ENCODE measurements around the gene TNFRSF13B. TPM values are rescaled to one million over a fixed set of nuclear protein-coding genes. Genes with fewer than 3 reads are reported as not detected.

The TNFRSF13B gene
- total RNA-seq, 1 experiment from 2014 or later, result not detected

DNA sequence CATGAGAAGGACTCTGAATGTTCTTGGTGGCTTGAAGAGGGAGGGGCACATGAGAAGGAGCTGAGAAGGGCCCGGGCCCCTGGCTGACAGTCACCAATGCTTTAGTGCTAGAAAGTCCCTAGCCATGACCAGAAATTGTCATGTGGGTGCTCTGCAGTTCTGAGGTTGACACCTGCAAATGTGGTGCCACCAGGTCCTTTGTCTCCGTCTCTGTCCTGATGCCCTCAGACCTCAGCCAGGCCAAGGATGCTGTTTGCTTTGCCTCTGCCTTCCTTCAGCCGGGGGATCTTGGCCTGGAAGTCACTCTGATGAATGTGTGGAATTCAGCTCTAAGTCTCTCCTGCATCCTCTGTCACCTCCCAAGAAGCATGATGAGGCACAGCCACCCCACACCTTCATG lies 63.6 kb downstream of the TNFRSF13B start:
- Histone ChIP-seq H3K4me2 (ENCODE audit: low read length) (no peak overlapping the region), H3K9ac (ENCODE audit: low read length) (no peak overlapping the region), H3K79me2 (ENCODE audit: insufficient read depth, low read length) (no peaks in the 10 kb centered on the region), H4K20me1 (ENCODE audit: insufficient read depth) (no peaks in the 10 kb centered on the region), H3K9me2 (ENCODE audit: insufficient read depth) (no peaks in the 10 kb centered on the region), H3K36me3 (ENCODE audit: control insufficient read depth in 1 of 2, insufficient read depth in 2 of 2, low read length in 2 of 2) (no peaks in the 10 kb centered on the region), H2AFZ (ENCODE audit: low read depth, low read length, poor library complexity, severe bottlenecking) (no peak overlapping the region), H3K4me3 (replicated peaks in 1 of 2; ENCODE audit: low read depth in 1 of 2, low read length in 2 of 2) (no peak overlapping the region), H3K9me3 (ENCODE audit: control insufficient read depth in 1 of 2, insufficient read depth in 1 of 2, low read depth in 1 of 2, low read length in 2 of 2) (no peaks in the 10 kb centered on the region), H3K4me1 (ENCODE audit: control insufficient read depth in 1 of 2, insufficient read depth in 2 of 2, low read length in 2 of 2) (peaks cover 0 to 9% of the 10 kb centered on the region in 2 experiments; a peak in 2 of 4 replicates), H3K27ac (ENCODE audit: low read depth, low read length) (no peak overlapping the region), H3K27me3 (ENCODE audit: insufficient read depth, low read length) (no peaks in the 10 kb centered on the region)
- ChIA-PET RAD21 (ENCODE audit: low non-redundant PET in 1 of 2, low total read pairs in 2 of 2, uncharacterized antibody in 2 of 2, unreplicated experiment in 2 of 2) (no interaction called here), POLR2A (no interaction called here), CTCF (no interaction called here)
- BruUV-seq (replicated peaks), result no TSS peak
- TF ChIP-seq, protein P1, sequence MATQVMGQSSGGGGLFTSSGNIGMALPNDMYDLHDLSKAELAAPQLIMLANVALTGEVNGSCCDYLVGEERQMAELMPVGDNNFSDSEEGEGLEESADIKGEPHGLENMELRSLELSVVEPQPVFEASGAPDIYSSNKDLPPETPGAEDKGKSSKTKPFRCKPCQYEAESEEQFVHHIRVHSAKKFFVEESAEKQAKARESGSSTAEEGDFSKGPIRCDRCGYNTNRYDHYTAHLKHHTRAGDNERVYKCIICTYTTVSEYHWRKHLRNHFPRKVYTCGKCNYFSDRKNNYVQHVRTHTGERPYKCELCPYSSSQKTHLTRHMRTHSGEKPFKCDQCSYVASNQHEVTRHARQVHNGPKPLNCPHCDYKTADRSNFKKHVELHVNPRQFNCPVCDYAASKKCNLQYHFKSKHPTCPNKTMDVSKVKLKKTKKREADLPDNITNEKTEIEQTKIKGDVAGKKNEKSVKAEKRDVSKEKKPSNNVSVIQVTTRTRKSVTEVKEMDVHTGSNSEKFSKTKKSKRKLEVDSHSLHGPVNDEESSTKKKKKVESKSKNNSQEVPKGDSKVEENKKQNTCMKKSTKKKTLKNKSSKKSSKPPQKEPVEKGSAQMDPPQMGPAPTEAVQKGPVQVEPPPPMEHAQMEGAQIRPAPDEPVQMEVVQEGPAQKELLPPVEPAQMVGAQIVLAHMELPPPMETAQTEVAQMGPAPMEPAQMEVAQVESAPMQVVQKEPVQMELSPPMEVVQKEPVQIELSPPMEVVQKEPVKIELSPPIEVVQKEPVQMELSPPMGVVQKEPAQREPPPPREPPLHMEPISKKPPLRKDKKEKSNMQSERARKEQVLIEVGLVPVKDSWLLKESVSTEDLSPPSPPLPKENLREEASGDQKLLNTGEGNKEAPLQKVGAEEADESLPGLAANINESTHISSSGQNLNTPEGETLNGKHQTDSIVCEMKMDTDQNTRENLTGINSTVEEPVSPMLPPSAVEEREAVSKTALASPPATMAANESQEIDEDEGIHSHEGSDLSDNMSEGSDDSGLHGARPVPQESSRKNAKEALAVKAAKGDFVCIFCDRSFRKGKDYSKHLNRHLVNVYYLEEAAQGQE (IDR thresholded peaks at IDR 0.05; ENCODE audit: low read depth), result no peak
- TF ChIP-seq CBX3 (IDR thresholded peaks at IDR 0.05; ENCODE audit: low read depth) (no peak), EZH2phosphoT487 (IDR thresholded peaks at IDR 0.05; ENCODE audit: borderline replicate concordance) (no peak), POLR2A (IDR thresholded peaks at IDR 0.05; ENCODE audit: borderline replicate concordance, extremely low read depth, insufficient read depth, insufficient read length) (no peak)
- TF ChIP-seq, protein P2, sequence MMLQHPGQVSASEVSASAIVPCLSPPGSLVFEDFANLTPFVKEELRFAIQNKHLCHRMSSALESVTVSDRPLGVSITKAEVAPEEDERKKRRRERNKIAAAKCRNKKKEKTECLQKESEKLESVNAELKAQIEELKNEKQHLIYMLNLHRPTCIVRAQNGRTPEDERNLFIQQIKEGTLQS (IDR thresholded peaks at IDR 0.05), result no peak
- DNase-seq (ENCODE audit: low read depth, low spot score), result no peak
- intact Hi-C loops (cut with micrococcal nuclease), result no loop called here
- ATAC-seq, result no peak

DNA sequence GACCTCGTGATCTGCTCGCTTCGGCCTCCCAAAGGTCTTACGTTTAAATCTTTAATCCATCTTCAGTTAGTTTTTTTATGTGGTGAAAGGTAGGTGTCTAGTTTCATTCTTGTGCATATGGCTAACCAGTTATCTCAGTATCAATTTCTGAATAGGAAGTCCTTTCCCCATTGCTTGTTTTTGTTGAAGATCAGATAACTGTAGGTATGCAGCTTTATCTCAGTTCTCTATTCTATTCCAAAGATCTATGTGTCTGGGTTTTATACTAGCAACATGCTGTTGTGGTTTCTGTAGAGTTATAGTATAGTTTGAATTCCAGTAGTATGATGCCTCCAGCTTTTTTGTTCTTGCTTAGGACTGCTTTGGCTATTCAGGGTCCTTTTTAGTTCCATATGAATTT lies 65.2 kb downstream of the TNFRSF13B start:
- ChIA-PET CTCF (no interaction called here), POLR2A (no interaction called here), RAD21 (ENCODE audit: low non-redundant PET in 1 of 2, low total read pairs in 2 of 2, uncharacterized antibody in 2 of 2, unreplicated experiment in 2 of 2) (no interaction called here)
- H3K9me3 ChIP-seq (ENCODE audit: control insufficient read depth in 1 of 2, insufficient read depth in 1 of 2, low read depth in 1 of 2, low read length in 2 of 2), result no peaks in the 10 kb centered on the region
- H3K27me3 ChIP-seq (ENCODE audit: insufficient read depth, low read length), result no peaks in the 10 kb centered on the region
- no peak overlapping the region for H3K4me3 ChIP-seq (replicated peaks in 1 of 2; ENCODE audit: low read depth in 1 of 2, low read length in 2 of 2)
- intact Hi-C loops (cut with micrococcal nuclease), result no loop called here
- BruUV-seq (replicated peaks), result no TSS peak
- H3K4me1 ChIP-seq (ENCODE audit: control insufficient read depth in 1 of 2, insufficient read depth in 2 of 2, low read length in 2 of 2), result peaks cover 0 to 9% of the 10 kb centered on the region in 2 experiments; a peak in 2 of 4 replicates
- ATAC-seq, result no peak
- DNase-seq (ENCODE audit: low read depth, low spot score), result no peak
- no peaks in the 10 kb centered on the region for H4K20me1 ChIP-seq (ENCODE audit: insufficient read depth)
- H2AFZ ChIP-seq (ENCODE audit: low read depth, low read length, poor library complexity, severe bottlenecking), result no peak overlapping the region
- no peaks in the 10 kb centered on the region for H3K79me2 ChIP-seq (ENCODE audit: insufficient read depth, low read length)
- H3K4me2 ChIP-seq (ENCODE audit: low read length), result no peak overlapping the region
- no peak overlapping the region for H3K27ac ChIP-seq (ENCODE audit: low read depth, low read length)
- H3K9me2 ChIP-seq (ENCODE audit: insufficient read depth), result no peaks in the 10 kb centered on the region
- no peak overlapping the region for H3K9ac ChIP-seq (ENCODE audit: low read length)
- H3K36me3 ChIP-seq (ENCODE audit: control insufficient read depth in 1 of 2, insufficient read depth in 2 of 2, low read length in 2 of 2), result no peaks in the 10 kb centered on the region
- TF ChIP-seq ZNF274 (IDR thresholded peaks at IDR 0.05; ENCODE audit: low read depth, low read length) (no peak), EZH2phosphoT487 (IDR thresholded peaks at IDR 0.05; ENCODE audit: borderline replicate concordance) (no peak), POLR2AphosphoS5 (IDR thresholded peaks at IDR 0.05; ENCODE audit: low read depth, low read length) (no peak), EZH2 (IDR thresholded peaks at IDR 0.05) (no peak), SIN3A (IDR thresholded peaks at IDR 0.05; ENCODE audit: low read depth) (no peak), CBX3 (IDR thresholded peaks at IDR 0.05; ENCODE audit: low read depth) (no peak), EGR1 (IDR thresholded peaks at IDR 0.05; ENCODE audit: low read depth) (no peak), CEBPB (IDR thresholded peaks at IDR 0.05; ENCODE audit: low read depth) (no peak)
- TF ChIP-seq, protein P2 (IDR thresholded peaks at IDR 0.05), result no peak
- TF ChIP-seq, protein P3, sequence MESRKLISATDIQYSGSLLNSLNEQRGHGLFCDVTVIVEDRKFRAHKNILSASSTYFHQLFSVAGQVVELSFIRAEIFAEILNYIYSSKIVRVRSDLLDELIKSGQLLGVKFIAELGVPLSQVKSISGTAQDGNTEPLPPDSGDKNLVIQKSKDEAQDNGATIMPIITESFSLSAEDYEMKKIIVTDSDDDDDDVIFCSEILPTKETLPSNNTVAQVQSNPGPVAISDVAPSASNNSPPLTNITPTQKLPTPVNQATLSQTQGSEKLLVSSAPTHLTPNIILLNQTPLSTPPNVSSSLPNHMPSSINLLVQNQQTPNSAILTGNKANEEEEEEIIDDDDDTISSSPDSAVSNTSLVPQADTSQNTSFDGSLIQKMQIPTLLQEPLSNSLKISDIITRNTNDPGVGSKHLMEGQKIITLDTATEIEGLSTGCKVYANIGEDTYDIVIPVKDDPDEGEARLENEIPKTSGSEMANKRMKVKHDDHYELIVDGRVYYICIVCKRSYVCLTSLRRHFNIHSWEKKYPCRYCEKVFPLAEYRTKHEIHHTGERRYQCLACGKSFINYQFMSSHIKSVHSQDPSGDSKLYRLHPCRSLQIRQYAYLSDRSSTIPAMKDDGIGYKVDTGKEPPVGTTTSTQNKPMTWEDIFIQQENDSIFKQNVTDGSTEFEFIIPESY (IDR thresholded peaks at IDR 0.05; ENCODE audit: extremely low read depth, insufficient replicate concordance, low read length), result no peak
